IPS-18a (cell line): ENCODE measurements around the gene GNAI2.
"Not testable (repeated sequence)": the region's sequence is repeated elsewhere in the genome, so short reads cannot be mapped to it uniquely, and the experiment has no call there.

Source experiments
- H3K27ac ChIP-seq: one replicate; pipeline ENCODE4 v1.5.1; 2013; ENCODE audit warnings: low read length
- H3K27me3 ChIP-seq: one replicate; pipeline ENCODE4 v1.6.1; 2013; ENCODE audit warnings: mild to moderate bottlenecking, low read length; ENCODE audit not compliant: control insufficient read depth, insufficient read depth
- H3K36me3 ChIP-seq: one replicate; pipeline ENCODE4 v1.6.1; 2013; ENCODE audit warnings: low read depth, low read length; ENCODE audit not compliant: control insufficient read depth
- H3K4me1 ChIP-seq: one replicate; pipeline ENCODE4 v1.6.1; 2013; ENCODE audit warnings: low read depth, low read length; ENCODE audit not compliant: control insufficient read depth
- H3K4me3 ChIP-seq: one replicate; pipeline ENCODE4 v1.5.1; 2013; ENCODE audit warnings: low read length
- H3K9ac ChIP-seq: one replicate; pipeline ENCODE4 v1.6.1; 2013; ENCODE audit warnings: mild to moderate bottlenecking, low read length, moderate library complexity
- H3K9me3 ChIP-seq: one replicate; pipeline ENCODE4 v1.6.1; 2013; ENCODE audit warnings: low read depth, low read length; ENCODE audit not compliant: control insufficient read depth

Gene GNAI2

GRCh38 chr3:50208677-50209344, 27.2 kb upstream of the GNAI2 start:
- peaks cover 4% of the 10 kb centered on the region for H3K4me1 ChIP-seq
- no peak overlapping the region for H3K27ac ChIP-seq
- no peaks in the 10 kb centered on the region for H3K9me3 ChIP-seq
- H3K27me3 ChIP-seq, result peaks cover 32% of the 10 kb centered on the region
- no peak overlapping the region for H3K4me3 ChIP-seq
- H3K9ac ChIP-seq, result no peak overlapping the region
- no peaks in the 10 kb centered on the region for H3K36me3 ChIP-seq

GRCh38 chr3:50210176-50210509, 25.9 kb upstream of the GNAI2 start:
- no peak overlapping the region for H3K4me3 ChIP-seq
- H3K9ac ChIP-seq, result no peak overlapping the region
- peaks cover 4% of the 10 kb centered on the region for H3K4me1 ChIP-seq
- H3K36me3 ChIP-seq, result no peaks in the 10 kb centered on the region
- no peak overlapping the region for H3K27ac ChIP-seq
- H3K9me3 ChIP-seq, result no peaks in the 10 kb centered on the region
- peaks cover 20% of the 10 kb centered on the region for H3K27me3 ChIP-seq

- H3K27ac ChIP-seq, result no peak overlapping the region
- H3K4me1 ChIP-seq, result peaks cover 4% of the 10 kb centered on the region
- H3K4me3 ChIP-seq, result no peak overlapping the region
- H3K9me3 ChIP-seq, result no peaks in the 10 kb centered on the region
- no peak overlapping the region for H3K9ac ChIP-seq
- no peaks in the 10 kb centered on the region for H3K36me3 ChIP-seq
- peaks cover 14% of the 10 kb centered on the region for H3K27me3 ChIP-seq
These were observed 25.3 kb upstream of the GNAI2 start for GRCh38 chr3:50210510-50211367.

GRCh38 chr3:50211368-50211717, 24.7 kb upstream of the GNAI2 start:
- not testable (repeated sequence) for H3K27ac ChIP-seq

GRCh38 chr3:50211930-50212329, 24.1 kb upstream of the GNAI2 start:
- Histone ChIP-seq H3K36me3 (no peaks in the 10 kb centered on the region), H3K4me1 (peaks cover 4% of the 10 kb centered on the region), H3K27ac (no peak overlapping the region), H3K9ac (no peak overlapping the region), H3K27me3 (peaks cover 2% of the 10 kb centered on the region), H3K4me3 (no peak overlapping the region), H3K9me3 (no peaks in the 10 kb centered on the region)

More at GRCh38 chr3:50211368-50211717, 24.7 kb upstream of the GNAI2 start:
- H3K27me3 ChIP-seq, H3K9me3 ChIP-seq, H3K4me1 ChIP-seq, H3K36me3 ChIP-seq, H3K9ac ChIP-seq, H3K4me3 ChIP-seq: not testable (repeated sequence)

- Histone ChIP-seq H3K9me3 (no peaks in the 10 kb centered on the region), H3K4me1 (peaks cover 4% of the 10 kb centered on the region), H3K27ac (no peak overlapping the region), H3K36me3 (no peaks in the 10 kb centered on the region), H3K27me3 (no peaks in the 10 kb centered on the region), H3K4me3 (no peak overlapping the region), H3K9ac (no peak overlapping the region)
These were observed 23.5 kb upstream of the GNAI2 start for GRCh38 chr3:50212502-50212901.

- H3K9me3 ChIP-seq, result no peaks in the 10 kb centered on the region
- H3K9ac ChIP-seq, result no peak overlapping the region
- peaks cover 4% of the 10 kb centered on the region for H3K4me1 ChIP-seq
- no peak overlapping the region for H3K4me3 ChIP-seq
- no peaks in the 10 kb centered on the region for H3K27me3 ChIP-seq
- no peaks in the 10 kb centered on the region for H3K36me3 ChIP-seq
- no peak overlapping the region for H3K27ac ChIP-seq
These were observed 23.0 kb upstream of the GNAI2 start for GRCh38 chr3:50212971-50213370.

- H3K36me3 ChIP-seq, result no peaks in the 10 kb centered on the region
- H3K9me3 ChIP-seq, result no peaks in the 10 kb centered on the region
- no peak overlapping the region for H3K9ac ChIP-seq
- no peak overlapping the region for H3K4me3 ChIP-seq
- H3K4me1 ChIP-seq, result peaks cover 4% of the 10 kb centered on the region
- H3K27ac ChIP-seq, result no peak overlapping the region
- no peaks in the 10 kb centered on the region for H3K27me3 ChIP-seq
These were observed 22.6 kb upstream of the GNAI2 start for GRCh38 chr3:50213373-50213772.

- Histone ChIP-seq H3K4me1 (peaks cover 4% of the 10 kb centered on the region), H3K9me3 (no peaks in the 10 kb centered on the region), H3K36me3 (no peaks in the 10 kb centered on the region), H3K9ac (no peak overlapping the region), H3K27me3 (no peaks in the 10 kb centered on the region), H3K27ac (no peak overlapping the region), H3K4me3 (no peak overlapping the region)
These were observed 21.2 kb upstream of the GNAI2 start for GRCh38 chr3:50214824-50215223.

- Histone ChIP-seq H3K27me3 (no peaks in the 10 kb centered on the region), H3K36me3 (no peaks in the 10 kb centered on the region), H3K27ac (no peak overlapping the region), H3K9me3 (no peaks in the 10 kb centered on the region), H3K4me1 (peaks cover 3% of the 10 kb centered on the region), H3K4me3 (no peak overlapping the region), H3K9ac (no peak overlapping the region)
These were observed 20.5 kb upstream of the GNAI2 start for GRCh38 chr3:50215529-50215928.

- H3K36me3 ChIP-seq, result no peaks in the 10 kb centered on the region
- no peaks in the 10 kb centered on the region for H3K27me3 ChIP-seq
- no peak overlapping the region for H3K27ac ChIP-seq
- H3K4me1 ChIP-seq, result no peaks in the 10 kb centered on the region
- no peak overlapping the region for H3K4me3 ChIP-seq
- no peaks in the 10 kb centered on the region for H3K9me3 ChIP-seq
- no peak overlapping the region for H3K9ac ChIP-seq
These were observed 18.3 kb upstream of the GNAI2 start for GRCh38 chr3:50217681-50218080.

- Histone ChIP-seq H3K4me3 (no peak overlapping the region), H3K9ac (no peak overlapping the region), H3K36me3 (no peaks in the 10 kb centered on the region), H3K4me1 (no peaks in the 10 kb centered on the region), H3K27ac (no peak overlapping the region), H3K27me3 (no peaks in the 10 kb centered on the region), H3K9me3 (no peaks in the 10 kb centered on the region)
These were observed 17.6 kb upstream of the GNAI2 start for GRCh38 chr3:50218448-50218847.
